WERI-Rb-1 (cell line): ENCODE data around the gene ARCN1.
A peak's percentile ranks its signal among the peaks of the same experiment; 100 is the strongest.

ENCODE experiments used
- DNase-seq: peaks from one replicate; pipeline ENCODE4 v3.0.0-alpha.2; 2020
- H3K27ac ChIP-seq: fragments of 250-450 bp; sonication (Bioruptor Pico); 2 replicates; pipeline ENCODE4 v1.5.1; 2020; ENCODE audit warnings: mild to moderate bottlenecking, moderate library complexity
- H3K27me3 ChIP-seq: fragments of 250-450 bp; sonication (Bioruptor Pico); 2 replicates; pipeline ENCODE4 v1.5.1; 2021; ENCODE audit warnings: mild to moderate bottlenecking, low read depth, moderate library complexity; ENCODE audit not compliant: insufficient read depth, severe bottlenecking
- H3K36me3 ChIP-seq: fragments of 250-450 bp; sonication (Bioruptor Pico); 2 replicates; pipeline ENCODE4 v1.5.1; 2020; ENCODE audit warnings: mild to moderate bottlenecking, moderate library complexity
- H3K4me3 ChIP-seq: 2 replicates; pipeline ENCODE4 v1.5.1; 2011; ENCODE audit warnings: low read depth, mild to moderate bottlenecking, control low read depth, low read length
- H3K9me3 ChIP-seq: fragments of 250-450 bp; sonication (Bioruptor Pico); 2 replicates; pipeline ENCODE4 v1.5.1; 2021; ENCODE audit warnings: mild to moderate bottlenecking, moderate library complexity; ENCODE audit not compliant: severe bottlenecking
- TF ChIP-seq, protein P1 (sequence below): IDR thresholded peaks from 2 replicates; pipeline ENCODE4 v1.5.1; 2011; ENCODE audit warnings: low read depth, mild to moderate bottlenecking, control low read depth, inconsistent platforms, low read length

Gene ARCN1

GRCh38 chr11:118527109-118527508, 45.1 kb upstream of the ARCN1 start, which contains the start of gene TTC36:
TTC36 (plus strand) TSS chr11:118527474; CDS start chr11:118527495, 21 bp downstream.
- H3K4me3 ChIP-seq: no peak within 1 kb of the TSS
- H3K36me3 ChIP-seq: peaks cover 43% of the 10 kb centered on the region
- no peak within 1 kb of the TSS for H3K27ac ChIP-seq

DNA sequence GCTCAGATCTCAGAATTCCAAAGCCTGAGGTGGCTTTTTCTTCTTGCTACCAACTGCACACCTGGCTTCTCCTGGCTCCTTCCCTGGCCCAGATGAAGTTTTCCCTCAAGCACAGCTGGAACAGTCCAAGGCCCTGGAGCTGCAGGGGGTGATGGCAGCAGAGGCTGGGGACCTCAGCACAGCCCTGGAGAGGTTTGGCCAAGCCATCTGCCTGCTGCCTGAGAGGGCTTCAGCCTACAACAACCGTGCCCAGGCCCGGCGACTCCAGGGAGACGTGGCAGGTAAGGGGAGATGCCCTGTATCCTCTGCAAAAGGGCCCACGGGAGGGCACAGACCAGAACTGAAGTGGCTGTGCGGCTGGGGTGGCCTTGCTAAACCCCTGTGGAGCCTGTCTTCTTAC, 43.7 kb upstream of the ARCN1 start:
- Histone ChIP-seq H3K36me3 (peaks cover 29% of the 10 kb centered on the region), H3K27me3 (no peaks in the 10 kb centered on the region), H3K4me3 (no peak overlapping the region), H3K27ac (peak overlapping the region; percentile 35; the same call in 1 of the 2 replicates), H3K9me3 (no peaks in the 10 kb centered on the region)
- TF ChIP-seq, protein P1, sequence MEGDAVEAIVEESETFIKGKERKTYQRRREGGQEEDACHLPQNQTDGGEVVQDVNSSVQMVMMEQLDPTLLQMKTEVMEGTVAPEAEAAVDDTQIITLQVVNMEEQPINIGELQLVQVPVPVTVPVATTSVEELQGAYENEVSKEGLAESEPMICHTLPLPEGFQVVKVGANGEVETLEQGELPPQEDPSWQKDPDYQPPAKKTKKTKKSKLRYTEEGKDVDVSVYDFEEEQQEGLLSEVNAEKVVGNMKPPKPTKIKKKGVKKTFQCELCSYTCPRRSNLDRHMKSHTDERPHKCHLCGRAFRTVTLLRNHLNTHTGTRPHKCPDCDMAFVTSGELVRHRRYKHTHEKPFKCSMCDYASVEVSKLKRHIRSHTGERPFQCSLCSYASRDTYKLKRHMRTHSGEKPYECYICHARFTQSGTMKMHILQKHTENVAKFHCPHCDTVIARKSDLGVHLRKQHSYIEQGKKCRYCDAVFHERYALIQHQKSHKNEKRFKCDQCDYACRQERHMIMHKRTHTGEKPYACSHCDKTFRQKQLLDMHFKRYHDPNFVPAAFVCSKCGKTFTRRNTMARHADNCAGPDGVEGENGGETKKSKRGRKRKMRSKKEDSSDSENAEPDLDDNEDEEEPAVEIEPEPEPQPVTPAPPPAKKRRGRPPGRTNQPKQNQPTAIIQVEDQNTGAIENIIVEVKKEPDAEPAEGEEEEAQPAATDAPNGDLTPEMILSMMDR: no peak
- DNase-seq: no peak

More at GRCh38 chr11:118527109-118527508, 45.1 kb upstream of the ARCN1 start, which contains the start of gene TTC36:
- no peaks in the 10 kb centered on the region for H3K27me3 ChIP-seq
- TF ChIP-seq, protein P1: no peak
- no peak for DNase-seq
- H3K9me3 ChIP-seq: no peaks in the 10 kb centered on the region

DNA sequence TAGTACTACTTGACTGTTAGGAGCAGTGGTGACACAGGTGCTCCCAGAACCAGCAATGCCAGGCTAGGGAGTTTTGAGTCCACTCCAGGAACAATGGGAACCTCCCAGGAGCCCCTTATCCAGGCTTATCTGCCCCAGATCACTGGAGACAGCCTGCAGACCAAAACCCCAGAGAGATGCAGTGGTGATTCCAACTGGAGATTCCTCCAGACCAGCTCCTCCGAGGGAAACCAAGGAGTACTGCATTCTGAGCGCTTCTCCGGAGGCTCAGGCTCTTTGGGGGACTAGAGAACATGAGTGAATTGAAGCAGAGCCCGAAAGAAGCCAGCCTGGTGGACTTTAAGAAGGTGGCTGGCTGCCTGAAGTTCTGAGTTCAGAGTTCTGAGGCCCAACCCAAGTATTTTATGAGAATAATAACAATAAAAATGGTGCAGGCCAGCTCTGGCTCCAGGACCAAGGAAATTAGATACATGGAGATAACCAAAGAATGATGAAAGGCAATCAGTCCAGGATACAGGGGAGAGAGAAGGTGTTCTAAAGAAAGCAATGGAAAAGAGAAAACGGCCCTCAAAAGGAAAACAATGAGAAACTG, 42.5 kb upstream of the ARCN1 start:
- Histone ChIP-seq H3K4me3 (peak overlapping the region; percentile 71), H3K36me3 (peaks cover 19% of the 10 kb centered on the region), H3K9me3 (no peaks in the 10 kb centered on the region), H3K27me3 (no peaks in the 10 kb centered on the region), H3K27ac (peak overlapping the region; percentile 35; the same call in 1 of the 2 replicates)
- TF ChIP-seq, protein P1: no peak
- DNase-seq: no peak

- H3K27ac ChIP-seq: peak overlapping the region; percentile 92
Measured at GRCh38 chr11:118530180-118530682, 42.0 kb upstream of the ARCN1 start.

DNA sequence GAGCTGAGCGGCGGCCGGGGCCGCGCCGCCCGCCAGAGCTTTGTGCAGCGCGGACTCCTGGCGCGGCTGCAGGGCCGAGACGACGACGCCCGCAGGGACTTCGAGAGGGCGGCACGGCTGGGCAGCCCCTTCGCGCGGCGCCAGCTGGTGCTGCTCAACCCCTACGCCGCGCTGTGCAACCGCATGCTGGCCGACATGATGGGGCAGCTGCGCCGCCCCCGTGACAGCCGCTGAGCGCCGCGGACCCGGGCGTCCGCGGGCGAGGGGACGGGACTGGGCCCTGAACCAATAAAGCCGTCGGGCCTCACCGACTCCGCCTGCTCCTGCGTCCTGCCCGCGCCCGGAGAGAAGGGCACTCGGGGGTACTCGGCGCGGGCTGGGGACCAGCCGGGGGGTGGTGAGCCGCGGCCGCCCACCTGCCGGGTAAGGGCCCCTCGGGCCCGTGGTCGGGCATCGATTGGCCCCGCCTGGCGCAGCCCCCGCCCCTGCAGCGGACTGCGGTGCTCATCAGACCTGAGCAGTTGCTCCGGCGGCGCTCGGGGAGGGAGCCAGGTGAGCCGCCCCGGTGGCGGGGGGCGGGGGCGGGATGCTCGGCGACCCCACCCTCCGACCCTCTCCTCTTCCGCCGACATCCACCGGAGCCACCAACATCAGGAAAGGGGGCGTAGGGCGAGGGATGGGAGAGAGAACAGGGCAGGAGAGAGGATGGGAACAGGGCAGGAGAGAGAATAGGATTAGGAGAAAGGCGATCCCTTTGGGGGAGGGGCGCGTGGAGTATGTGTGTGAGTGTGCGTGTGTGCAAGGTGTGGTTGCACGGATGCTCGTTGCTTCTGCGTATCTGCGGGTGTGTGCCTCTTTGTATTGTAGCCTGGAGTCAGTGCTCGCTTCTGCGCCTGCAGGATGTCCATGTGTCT, 41.3 kb upstream of the ARCN1 start, which contains the start of gene TMEM25:
Gene TMEM25 (plus strand): TSS at position 510 of the 914 bp plus-strand sequence. CDS start 610 bp downstream, outside the sequence.
- TF ChIP-seq, protein P1: no peak
- H3K27ac ChIP-seq: peak within 1 kb of the TSS; percentile 92
- DNase-seq: peak; percentile 85
- peak within 1 kb of the TSS; percentile 71 for H3K4me3 ChIP-seq
- no peaks in the 10 kb centered on the region for H3K27me3 ChIP-seq
- H3K9me3 ChIP-seq: no peaks in the 10 kb centered on the region
- H3K36me3 ChIP-seq: peaks cover 10% of the 10 kb centered on the region

More at GRCh38 chr11:118530180-118530682, 42.0 kb upstream of the ARCN1 start:
- peaks cover 14% of the 10 kb centered on the region for H3K36me3 ChIP-seq
- H3K27me3 ChIP-seq: no peaks in the 10 kb centered on the region
- H3K4me3 ChIP-seq: peak overlapping the region; percentile 71
- TF ChIP-seq, protein P1: no peak
- H3K9me3 ChIP-seq: no peaks in the 10 kb centered on the region
- peak; percentile 62 for DNase-seq
